Panc1 (cell line): ENCODE data around the gene FYTTD1.

Experiments used
- CTCF ChIP-seq: fragments of 450-650 bp; IDR thresholded peaks from 2 replicates; pipeline ENCODE4 v1.5.1; 2017; ENCODE audit warnings: mild to moderate bottlenecking
- POLR2AphosphoS5 ChIP-seq: IDR thresholded peaks from 2 replicates; pipeline ENCODE4 v1.6.1; 2012; ENCODE audit warnings: mild to moderate bottlenecking, low read depth, low read length, moderate library complexity

DNA sequence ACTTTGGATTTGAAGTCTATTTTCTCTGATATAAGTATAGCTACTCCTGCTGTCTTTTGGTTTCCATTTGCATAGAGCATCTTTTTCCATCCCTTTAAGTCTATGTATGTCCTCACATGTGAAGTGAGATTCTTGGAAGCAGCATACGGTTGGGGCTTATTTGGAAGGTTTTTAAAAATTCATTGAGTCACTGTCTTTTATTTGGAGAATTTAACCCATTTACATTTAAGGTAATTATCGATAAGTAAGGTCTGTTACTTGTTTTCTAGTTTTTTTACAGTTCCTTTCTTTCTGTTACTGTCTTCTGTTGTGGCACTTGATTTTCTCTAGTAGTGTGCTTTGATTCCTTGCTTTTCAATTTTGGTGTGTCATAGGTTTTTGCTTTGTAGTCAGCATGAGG lies 26.9 kb upstream of the FYTTD1 start:
- TF ChIP-seq CTCF (no peak), POLR2AphosphoS5 (no peak)
